ENCODE data around the gene HGF. TPM values are rescaled to one million over a fixed set of nuclear protein-coding genes. Genes with fewer than 3 reads are reported as not detected.

The HGF gene
- total and polyA plus RNA-seq, 5 experiments from 2014 or later = 0.23 TPM; not detected in 4

DNA sequence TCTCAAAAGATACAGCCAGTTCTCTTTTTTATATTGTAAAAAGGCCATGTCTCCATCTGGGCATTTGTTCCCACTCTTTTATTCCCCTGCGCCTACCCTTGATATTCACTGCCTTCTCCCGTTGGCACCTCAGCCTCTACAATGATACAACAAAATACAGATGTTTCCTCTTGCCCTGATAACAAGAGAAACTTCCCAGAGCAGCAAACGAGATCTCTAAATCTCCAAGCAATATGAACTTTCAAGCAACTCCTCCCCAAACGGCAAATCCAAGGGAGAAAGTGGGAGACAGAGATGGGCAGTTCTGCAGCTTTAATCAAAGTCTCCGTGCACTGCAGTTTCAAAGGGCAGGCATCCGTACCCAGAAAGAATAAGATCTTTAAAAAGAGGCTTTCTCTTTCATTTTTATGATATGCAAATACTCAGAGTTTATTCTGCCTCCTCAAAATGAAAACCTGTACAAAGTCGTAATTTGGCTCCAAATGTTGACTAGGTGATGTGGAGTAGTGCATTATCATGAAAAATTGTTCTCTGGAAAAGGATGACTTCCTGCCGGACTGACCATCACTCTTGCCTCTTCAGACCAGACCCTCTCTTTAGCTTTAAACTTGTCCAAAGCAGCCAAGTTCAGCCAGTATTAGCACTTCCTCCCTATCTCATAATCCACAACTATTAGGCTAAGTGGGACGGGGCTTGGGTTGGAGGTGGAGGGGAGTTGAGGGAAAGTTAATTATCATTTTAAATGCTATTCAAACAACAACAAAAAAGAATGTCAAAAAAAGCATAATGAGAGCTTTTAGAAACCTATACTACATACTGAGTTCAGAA is 682 bp downstream of the HGF start:
- H3K36me3 Mint-ChIP-seq = no peaks in the 10 kb centered on the region
- peaks cover 0 to 14% (median 1%) of the 10 kb centered on the region in 5 donors for H3K27me3 Mint-ChIP-seq
- peaks cover 0 to 3% (median 0%) of the 10 kb centered on the region in 9 donors for H3K9me3 Mint-ChIP-seq
- H3K4me3 Mint-ChIP-seq = peak overlapping the region in 1 of 10 donors; percentile 73
- H3K27ac Mint-ChIP-seq = no peak overlapping the region
- ATAC-seq (no peak), DNase-seq (no peak)
- peaks cover 0 to 11% (median 6%) of the 10 kb centered on the region in 4 donors for H3K4me1 Mint-ChIP-seq
- POLR2A ChIA-PET = no interaction called here

DNA sequence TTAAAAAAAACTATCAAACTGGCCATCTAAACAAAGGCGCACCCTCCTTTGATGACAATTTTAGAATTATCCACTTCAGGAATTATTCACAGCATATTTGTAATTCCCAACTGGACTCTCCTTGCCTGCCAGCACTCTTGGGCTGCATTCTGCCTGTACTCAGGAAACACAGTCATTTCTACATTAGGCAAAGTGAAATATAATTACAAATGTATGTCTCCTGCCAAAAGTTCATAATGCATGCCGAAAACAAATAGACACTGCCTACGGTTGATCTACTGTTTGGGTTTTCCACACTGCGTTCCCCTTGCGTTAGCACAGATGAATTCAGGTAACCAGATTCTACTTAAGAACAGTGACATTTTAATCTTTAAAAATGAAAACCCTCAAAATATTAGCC is 1.9 kb downstream of the HGF start:
- Mint-ChIP-seq H3K36me3 (no peaks in the 10 kb centered on the region), H3K4me1 (peaks cover 0 to 11% (median 6%) of the 10 kb centered on the region in 4 donors), H3K9me3 (peaks cover 0 to 3% (median 0%) of the 10 kb centered on the region in 9 donors), H3K4me3 (no peak overlapping the region), H3K27ac (no peak overlapping the region), H3K27me3 (peaks cover 0 to 14% (median 1%) of the 10 kb centered on the region in 5 donors)
- POLR2A ChIA-PET = no interaction called here
- no peak for ATAC-seq
- no peak for DNase-seq

DNA sequence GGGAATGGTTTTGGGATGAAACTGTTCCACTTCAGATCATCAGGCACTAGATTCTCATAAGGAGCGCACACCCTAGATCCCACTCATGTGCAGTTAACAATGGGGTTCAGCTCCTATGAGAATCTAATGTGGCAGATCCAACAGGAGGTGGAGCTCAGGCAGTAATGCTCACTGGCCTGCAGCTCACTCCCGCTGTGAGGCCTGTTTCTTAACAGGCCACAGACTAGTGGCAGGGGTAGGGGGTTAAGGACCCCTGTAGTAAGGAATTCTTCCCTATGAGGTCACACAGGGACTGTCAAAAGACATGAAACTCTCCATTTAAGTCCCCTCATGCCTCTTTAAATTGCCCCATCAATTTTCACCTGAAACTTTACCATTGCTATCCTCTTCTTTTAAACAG is 8.0 kb downstream of the HGF start:
- Mint-ChIP-seq H3K9me3 (peaks cover 0 to 2% (median 0%) of the 10 kb centered on the region in 9 donors), H3K36me3 (no peaks in the 10 kb centered on the region), H3K4me1 (no peaks in the 10 kb centered on the region), H3K27me3 (no peaks in the 10 kb centered on the region), H3K4me3 (no peak overlapping the region), H3K27ac (no peak overlapping the region)
- no peak for DNase-seq
- POLR2A ChIA-PET = no interaction called here
- ATAC-seq = no peak

DNA sequence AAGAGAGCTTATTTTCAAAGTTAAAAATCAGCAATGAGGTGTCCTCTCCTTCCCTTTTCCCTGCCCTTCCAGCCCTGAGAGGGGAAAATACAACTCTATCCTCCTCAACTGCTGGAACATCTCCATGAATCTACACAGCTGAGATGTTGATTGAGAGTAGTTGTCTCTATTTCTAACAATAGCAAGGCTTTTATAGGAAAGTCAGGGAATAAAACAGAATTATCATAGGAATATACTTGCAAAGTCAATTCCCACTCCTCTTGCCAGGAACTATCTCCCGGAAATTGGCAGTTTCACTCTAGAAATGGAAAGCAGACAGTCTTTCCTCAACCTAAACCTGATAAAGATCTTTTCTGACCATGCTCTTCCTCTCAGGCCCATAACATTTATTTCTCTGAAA is 8.8 kb downstream of the HGF start:
- H3K4me3 Mint-ChIP-seq = no peak overlapping the region

DNA sequence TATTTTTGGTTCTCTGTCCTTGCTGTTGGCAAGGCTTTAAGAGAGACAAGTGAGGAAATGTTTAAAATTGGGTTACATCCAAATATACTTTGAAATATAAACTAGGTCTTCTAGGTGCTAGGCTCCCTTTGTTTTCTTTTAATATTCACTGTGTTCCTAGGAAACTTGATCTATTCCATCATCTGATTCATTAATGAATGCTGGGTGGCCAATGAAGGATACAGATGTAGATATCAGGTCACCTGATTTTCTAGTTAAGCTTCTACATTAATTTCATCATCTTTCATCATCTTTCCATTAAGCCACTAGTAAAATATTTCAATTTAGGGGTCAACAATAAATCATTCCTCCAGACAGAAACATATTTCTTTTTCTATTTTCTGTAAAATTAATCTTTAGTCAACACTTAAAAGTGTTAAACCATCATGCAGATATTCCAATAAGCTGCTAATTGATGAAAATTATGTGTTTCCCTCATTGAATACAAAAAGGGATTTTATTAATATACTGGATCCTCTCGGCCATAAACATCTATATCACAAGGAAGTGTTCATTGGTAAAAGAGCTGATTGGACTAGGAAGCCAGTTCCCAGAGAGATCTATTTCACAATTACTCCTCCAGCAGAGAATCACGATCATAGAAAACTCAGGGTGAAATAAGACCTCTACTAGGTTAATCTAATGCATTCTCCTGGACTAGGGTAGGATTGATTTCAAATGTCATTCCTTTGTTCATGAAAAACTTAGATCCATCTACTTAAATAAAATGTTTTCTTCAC is 14.7 kb downstream of the HGF start:
- Mint-ChIP-seq H3K4me3 (no peak overlapping the region), H3K36me3 (no peaks in the 10 kb centered on the region), H3K27me3 (no peaks in the 10 kb centered on the region), H3K9me3 (no peaks in the 10 kb centered on the region), H3K4me1 (no peaks in the 10 kb centered on the region), H3K27ac (no peak overlapping the region)
- ATAC-seq (no peak), DNase-seq (no peak)
- POLR2A ChIA-PET = no interaction called here

More for the DNA sequence above, 8.8 kb downstream of the HGF start:
- H3K27ac Mint-ChIP-seq = no peak overlapping the region
- no peaks in the 10 kb centered on the region for H3K36me3 Mint-ChIP-seq
- ATAC-seq = no peak
- no peaks in the 10 kb centered on the region for H3K4me1 Mint-ChIP-seq
- H3K27me3 Mint-ChIP-seq = no peaks in the 10 kb centered on the region
- POLR2A ChIA-PET = no interaction called here
- DNase-seq = no peak
- H3K9me3 Mint-ChIP-seq = peaks cover 0 to 2% (median 0%) of the 10 kb centered on the region in 9 donors

DNA sequence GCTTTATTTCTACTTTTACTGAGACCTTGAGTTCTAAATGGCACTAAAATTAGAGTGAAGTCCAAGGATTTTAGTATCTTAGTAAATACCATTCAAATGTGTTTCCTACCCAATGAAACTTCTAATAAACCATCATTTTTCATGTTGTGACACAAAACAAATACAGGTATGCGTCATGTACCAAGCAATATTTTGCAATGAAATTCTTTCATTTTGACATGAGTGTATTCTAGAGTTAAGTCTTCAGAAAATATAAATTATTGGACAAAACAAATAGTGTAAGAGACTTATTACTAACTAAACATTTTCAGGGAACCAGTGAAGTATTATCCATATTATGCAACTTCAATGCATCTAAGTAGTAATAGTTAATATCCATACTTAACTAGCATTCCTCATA is 16.5 kb downstream of the HGF start:
- H3K36me3 Mint-ChIP-seq = no peaks in the 10 kb centered on the region
- ATAC-seq (no peak), DNase-seq (no peak)
- no peak overlapping the region for H3K27ac Mint-ChIP-seq
- no peak overlapping the region for H3K4me3 Mint-ChIP-seq
- POLR2A ChIA-PET = no interaction called here
- H3K27me3 Mint-ChIP-seq = no peaks in the 10 kb centered on the region
- H3K9me3 Mint-ChIP-seq = no peaks in the 10 kb centered on the region
- no peaks in the 10 kb centered on the region for H3K4me1 Mint-ChIP-seq

DNA sequence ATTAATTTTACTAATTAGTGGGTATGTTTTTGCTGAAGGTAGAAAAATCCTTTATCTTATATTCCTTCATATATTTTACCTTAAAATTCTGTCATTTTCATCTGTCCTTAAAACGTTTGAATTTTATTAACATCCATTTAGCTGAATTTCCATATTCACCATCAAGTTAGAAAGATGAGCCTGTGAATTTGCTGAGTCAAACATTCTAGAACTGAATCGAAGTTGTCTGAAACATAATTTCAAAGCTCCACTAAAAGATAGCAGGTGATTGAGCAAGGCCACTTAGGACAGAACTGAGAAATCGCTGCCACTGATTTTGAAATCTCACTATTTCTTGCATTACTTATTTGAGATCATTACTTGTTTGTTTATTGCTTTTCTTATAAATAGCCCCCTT is 17.5 kb downstream of the HGF start:
- no peaks in the 10 kb centered on the region for H3K9me3 Mint-ChIP-seq
- H3K4me3 Mint-ChIP-seq = no peak overlapping the region
- DNase-seq = no peak
- no peaks in the 10 kb centered on the region for H3K4me1 Mint-ChIP-seq
- H3K27me3 Mint-ChIP-seq = no peaks in the 10 kb centered on the region
- H3K27ac Mint-ChIP-seq = no peak overlapping the region
- H3K36me3 Mint-ChIP-seq = no peaks in the 10 kb centered on the region
- POLR2A ChIA-PET = no interaction called here
- ATAC-seq = no peak

DNA sequence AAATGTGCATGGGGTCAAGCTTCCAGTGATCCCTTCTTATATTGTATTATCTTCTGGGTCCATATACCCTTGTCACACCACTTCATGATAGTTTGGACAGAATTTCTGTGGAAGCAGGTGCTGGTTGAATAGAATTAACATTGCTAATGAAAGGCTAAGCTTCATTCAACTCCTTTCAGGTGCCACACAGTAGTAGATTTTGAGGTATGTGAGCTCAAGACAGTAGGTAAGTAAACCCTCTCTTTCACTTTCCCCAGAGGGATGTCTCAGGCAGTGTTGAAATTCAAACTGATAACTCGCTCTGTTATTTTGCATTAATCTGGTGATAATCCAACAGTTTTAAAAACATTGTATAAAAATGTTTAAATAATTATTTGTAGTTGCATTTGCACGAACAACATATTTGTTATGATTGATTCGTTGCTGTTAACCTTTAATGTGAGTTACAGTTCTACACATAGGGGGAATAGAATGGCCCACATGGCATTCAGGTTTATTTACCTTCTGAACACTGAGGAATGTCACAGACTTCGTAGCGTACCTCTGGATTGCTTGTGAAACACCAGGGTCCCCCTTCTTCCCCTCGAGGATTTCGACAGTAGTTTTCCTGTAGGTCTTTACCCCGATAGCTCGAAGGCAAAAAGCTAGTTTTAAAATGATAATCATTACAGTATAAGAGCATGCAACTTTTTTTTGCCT is 18.1 kb downstream of the HGF start:
- Mint-ChIP-seq H3K4me1 (no peaks in the 10 kb centered on the region), H3K9me3 (no peaks in the 10 kb centered on the region), H3K27me3 (no peaks in the 10 kb centered on the region), H3K27ac (no peak overlapping the region), H3K4me3 (no peak overlapping the region), H3K36me3 (no peaks in the 10 kb centered on the region)
- no peak for ATAC-seq
- DNase-seq = no peak
- POLR2A ChIA-PET = no interaction called here

DNA sequence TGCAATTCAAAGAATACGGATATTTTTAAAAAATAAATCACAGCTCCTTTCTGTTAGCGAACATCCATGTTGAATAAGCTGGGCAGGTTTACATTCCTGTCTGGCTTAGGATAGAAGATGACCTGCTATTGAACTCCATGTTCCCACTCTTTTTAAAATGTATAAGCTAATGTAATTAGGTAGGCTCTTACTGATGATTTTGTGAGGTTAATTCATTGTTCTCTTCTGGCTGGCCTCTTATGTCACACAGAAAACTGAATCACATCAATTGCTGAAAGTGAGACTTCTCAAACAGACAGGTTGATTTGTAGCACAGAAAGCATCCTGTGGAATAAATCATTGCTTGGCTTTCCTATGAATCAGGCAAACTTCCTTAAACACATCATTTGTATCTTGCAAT is 24.2 kb downstream of the HGF start:
- ATAC-seq = no peak
- Mint-ChIP-seq H3K4me1 (no peaks in the 10 kb centered on the region), H3K9me3 (peaks cover 0 to 1% (median 0%) of the 10 kb centered on the region in 9 donors), H3K4me3 (no peak overlapping the region), H3K27me3 (no peaks in the 10 kb centered on the region), H3K36me3 (no peaks in the 10 kb centered on the region), H3K27ac (no peak overlapping the region)
- POLR2A ChIA-PET = no interaction called here
- no peak for DNase-seq

DNA sequence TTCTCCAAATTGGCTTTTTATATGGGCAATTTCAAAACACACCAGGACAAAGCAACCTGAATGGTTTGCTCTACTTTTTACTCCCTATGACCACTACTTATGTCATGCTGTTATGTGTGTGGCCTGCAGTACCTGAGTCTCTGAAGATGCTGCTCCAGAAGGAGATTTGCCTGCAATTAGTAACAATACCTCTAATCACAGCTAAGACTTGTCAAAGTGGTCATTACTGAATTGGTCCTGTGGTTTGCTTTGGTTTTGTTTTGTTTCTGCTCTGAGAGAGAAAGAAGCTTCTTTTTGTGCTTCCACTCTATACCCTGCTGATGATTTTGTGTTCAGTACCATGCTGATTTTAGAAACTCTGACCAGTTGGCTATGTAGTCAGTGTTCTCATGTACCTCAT is 25.5 kb downstream of the HGF start:
- Mint-ChIP-seq H3K27me3 (no peaks in the 10 kb centered on the region), H3K27ac (no peak overlapping the region), H3K36me3 (no peaks in the 10 kb centered on the region), H3K4me1 (no peaks in the 10 kb centered on the region), H3K9me3 (peaks cover 0 to 1% (median 0%) of the 10 kb centered on the region in 9 donors), H3K4me3 (no peak overlapping the region)
- POLR2A ChIA-PET = no interaction called here
- ATAC-seq (no peak), DNase-seq (no peak)

DNA sequence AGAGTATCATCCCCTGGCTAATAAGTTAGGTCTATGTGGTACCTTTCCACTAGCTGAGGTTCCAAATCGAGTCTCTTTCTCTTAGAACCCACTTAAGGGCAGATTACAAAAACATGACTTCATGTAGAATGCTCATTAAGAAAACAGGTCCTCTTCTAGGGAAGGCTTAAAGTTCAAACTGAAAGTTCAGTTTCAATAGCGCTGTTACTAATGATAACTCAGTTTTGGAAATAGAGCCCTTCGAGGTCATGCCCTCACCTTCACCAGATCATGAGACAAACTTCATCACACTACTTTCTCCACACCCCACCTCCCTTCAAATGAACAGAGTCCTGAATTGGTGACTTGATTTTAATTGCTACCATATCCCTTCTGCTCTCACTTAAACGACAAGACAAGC is 26.2 kb downstream of the HGF start:
- Mint-ChIP-seq H3K36me3 (no peaks in the 10 kb centered on the region), H3K27me3 (no peaks in the 10 kb centered on the region), H3K4me1 (no peaks in the 10 kb centered on the region), H3K9me3 (peaks cover 0 to 4% (median 0%) of the 10 kb centered on the region in 9 donors), H3K27ac (no peak overlapping the region), H3K4me3 (no peak overlapping the region)
- no peak for ATAC-seq
- DNase-seq = no peak
- POLR2A ChIA-PET = no interaction called here

DNA sequence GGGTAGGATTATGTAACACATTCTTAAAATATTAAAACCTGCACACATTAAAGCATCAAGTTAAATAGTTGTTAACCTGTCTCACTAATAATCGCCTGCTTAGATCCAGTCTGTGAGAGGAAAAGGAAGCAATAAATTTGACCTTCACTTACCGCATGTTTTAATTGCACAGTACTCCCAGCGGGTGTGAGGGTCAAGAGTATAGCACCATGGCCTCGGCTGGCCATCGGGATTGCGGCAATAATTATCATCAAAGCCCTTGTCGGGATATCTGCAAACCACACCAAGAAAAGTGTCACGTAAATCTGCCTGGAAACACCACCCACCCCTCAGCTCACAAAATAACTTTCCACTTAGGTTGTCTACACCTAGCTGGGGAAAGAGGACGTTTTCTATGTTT is 26.6 kb downstream of the HGF start:
- no peak overlapping the region for H3K27ac Mint-ChIP-seq
- H3K9me3 Mint-ChIP-seq = peaks cover 0 to 4% (median 0%) of the 10 kb centered on the region in 9 donors
- H3K36me3 Mint-ChIP-seq = no peaks in the 10 kb centered on the region
- H3K4me3 Mint-ChIP-seq = no peak overlapping the region
- H3K4me1 Mint-ChIP-seq = no peaks in the 10 kb centered on the region
- POLR2A ChIA-PET = no interaction called here
- ATAC-seq (no peak), DNase-seq (no peak)
- no peaks in the 10 kb centered on the region for H3K27me3 Mint-ChIP-seq

DNA sequence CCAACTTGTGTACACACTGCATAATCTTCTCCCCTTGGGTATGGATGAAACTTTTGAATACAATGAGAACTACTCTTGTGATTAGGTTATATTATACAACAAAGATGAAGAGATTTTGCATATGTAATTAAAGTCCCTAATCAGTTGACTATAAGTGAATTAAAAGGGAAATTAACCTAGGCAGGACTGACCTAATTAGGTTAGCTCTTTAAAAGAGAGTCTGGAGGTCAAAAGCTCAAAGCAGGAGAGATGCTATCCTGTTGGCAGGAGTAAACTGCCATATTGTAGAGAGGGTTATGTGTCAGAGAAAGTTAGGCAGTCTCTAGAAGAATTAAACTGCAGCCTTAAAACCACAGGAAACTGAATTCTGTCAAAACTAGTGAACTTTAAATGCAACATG is 29.4 kb downstream of the HGF start:
- no peaks in the 10 kb centered on the region for H3K27me3 Mint-ChIP-seq
- POLR2A ChIA-PET = no interaction called here
- no peaks in the 10 kb centered on the region for H3K36me3 Mint-ChIP-seq
- H3K4me1 Mint-ChIP-seq = no peaks in the 10 kb centered on the region
- H3K9me3 Mint-ChIP-seq = peaks cover 0 to 4% (median 0%) of the 10 kb centered on the region in 9 donors
- ATAC-seq (no peak), DNase-seq (no peak)
- no peak overlapping the region for H3K27ac Mint-ChIP-seq
- no peak overlapping the region for H3K4me3 Mint-ChIP-seq

Data from naive thymus-derived CD8-positive, alpha-beta T cell (primary cell).